Right hindlimb (tissue), 1 donor: ENCODE measurements around the gene SGTA.
"Not testable (repeated sequence)": the region's sequence is repeated elsewhere in the genome, so short reads cannot be mapped to it uniquely, and the experiment has no call there.

Experiments
- DNase-seq: peaks from one replicate; pipeline ENCODE4 v3.0.0-alpha.2; 2018

Gene SGTA, protein sequence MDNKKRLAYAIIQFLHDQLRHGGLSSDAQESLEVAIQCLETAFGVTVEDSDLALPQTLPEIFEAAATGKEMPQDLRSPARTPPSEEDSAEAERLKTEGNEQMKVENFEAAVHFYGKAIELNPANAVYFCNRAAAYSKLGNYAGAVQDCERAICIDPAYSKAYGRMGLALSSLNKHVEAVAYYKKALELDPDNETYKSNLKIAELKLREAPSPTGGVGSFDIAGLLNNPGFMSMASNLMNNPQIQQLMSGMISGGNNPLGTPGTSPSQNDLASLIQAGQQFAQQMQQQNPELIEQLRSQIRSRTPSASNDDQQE

GRCh38 chr19:2782936-2783780 is at the start of gene SGTA:
SGTA (minus strand) TSS chr19:2783273; CDS start chr19:2769068, 14,205 bp downstream.
- DNase-seq: peak; percentile 99

DNA sequence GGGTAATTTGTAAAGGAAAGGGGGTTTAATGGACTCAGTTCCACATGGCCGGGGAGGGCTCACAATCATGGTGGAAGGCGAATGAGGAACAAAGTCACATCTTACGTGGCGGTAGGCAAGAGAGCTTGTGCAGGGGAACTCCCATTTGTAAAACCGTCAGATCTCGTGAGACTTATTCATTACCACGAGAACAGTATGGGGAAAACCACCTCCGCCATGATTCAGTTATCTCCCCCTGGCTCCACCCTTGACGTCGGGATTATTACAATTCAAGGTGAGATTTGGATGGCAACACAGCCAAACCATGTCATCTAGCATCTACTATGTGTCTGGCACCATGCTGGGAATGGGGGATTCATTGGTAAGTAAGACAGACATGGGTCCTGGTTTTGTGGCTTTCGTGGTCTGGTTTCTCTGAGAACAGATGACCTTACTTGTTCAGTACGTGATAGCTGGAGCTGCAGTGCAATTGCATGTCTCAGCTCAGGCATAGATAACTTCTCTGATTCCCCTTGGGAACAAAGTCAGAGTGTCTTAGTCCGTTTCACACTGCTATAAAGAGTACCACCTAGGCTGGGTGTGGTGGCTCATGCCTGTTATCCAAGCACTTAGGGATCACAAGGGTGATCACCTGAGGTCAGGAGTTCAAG is 44.9 kb upstream of the SGTA start:
- DNase-seq: no peak

DNA sequence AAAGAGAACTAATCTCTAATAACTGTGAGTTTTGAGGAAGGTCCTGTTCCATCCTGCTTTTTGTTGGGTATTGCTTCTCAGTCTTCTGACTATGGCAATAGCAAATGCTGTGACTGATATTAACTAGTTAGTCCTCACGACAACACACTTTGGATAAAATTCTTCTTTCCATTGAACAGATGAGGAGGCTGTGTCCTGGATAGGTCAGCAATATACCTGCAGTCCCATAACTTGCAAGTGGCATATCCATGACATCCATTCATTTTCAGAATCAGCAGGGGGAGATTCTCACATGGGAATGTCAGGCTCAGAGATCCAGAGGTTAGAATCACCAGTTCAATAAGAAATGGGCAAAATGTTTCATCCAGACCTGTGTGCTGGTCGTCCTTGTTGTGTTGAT is 43.9 kb upstream of the SGTA start:
- DNase-seq: no peak

DNA sequence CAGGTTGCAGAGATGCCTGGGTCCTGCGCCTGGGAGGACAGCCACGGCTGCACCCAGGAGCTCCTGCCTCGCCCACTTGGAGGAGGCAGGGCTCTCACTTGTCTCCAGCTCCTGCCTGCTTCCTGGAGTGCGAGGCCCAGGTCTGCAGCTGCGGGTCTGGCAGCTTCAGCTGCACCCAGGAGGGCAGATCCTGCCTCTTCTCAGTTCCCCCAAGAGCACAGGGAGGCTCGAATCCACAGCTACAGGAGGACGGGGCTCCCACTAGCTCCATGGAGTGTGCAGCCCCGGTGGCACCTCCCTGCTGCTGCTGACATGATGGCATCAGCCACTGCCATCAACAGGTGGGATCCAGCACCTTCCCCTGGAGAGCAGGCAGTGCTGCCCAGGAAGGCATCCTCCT is 41.1 kb upstream of the SGTA start:
- DNase-seq: no peak

GRCh38 chr19:2823646-2824045 is 40.6 kb upstream of the SGTA start:
- no peak for DNase-seq

- DNase-seq: no peak
These were observed 39.8 kb upstream of the SGTA start for GRCh38 chr19:2822846-2823245.

- peak; percentile 43 for DNase-seq
These were observed 37.1 kb upstream of the SGTA start for GRCh38 chr19:2820112-2820702.

DNA sequence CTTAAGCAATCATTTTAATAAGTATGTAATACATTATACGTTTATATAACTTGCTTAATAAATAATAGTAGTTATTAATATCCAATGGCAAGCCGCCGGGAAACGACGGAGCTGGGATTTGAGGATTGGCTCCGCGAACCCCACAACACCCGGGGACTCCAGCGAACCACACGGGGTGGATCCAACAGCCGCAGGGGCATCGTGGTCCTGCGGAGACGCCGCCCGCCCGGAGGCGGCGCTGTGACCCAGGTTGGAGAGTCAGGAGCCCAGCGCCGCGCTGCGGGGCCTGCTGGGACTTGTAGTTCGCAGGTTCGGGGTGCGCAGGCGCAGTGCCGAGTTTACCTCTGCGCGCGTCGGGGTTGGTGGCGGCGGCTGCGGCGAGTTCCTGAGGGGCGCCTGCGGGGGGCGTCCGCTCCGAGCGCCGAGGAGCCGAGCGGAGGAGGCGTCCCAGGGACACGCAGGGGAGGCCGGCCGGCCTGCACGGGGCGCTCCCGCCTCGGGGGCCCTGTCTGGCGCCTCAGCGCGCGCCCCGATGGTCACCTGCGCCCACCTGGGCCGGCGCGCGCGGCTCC is 36.6 kb upstream of the SGTA start, which contains the start of gene ZNF554:
ZNF554 (plus strand) TSS at position 329 of the 572 bp plus-strand sequence; CDS start at position 533, 204 bp downstream.
- DNase-seq: peak; percentile 97

GRCh38 chr19:2817237-2817829 is 34.3 kb upstream of the SGTA start:
- DNase-seq: not testable (repeated sequence)

- no peak for DNase-seq
These were observed 33.6 kb upstream of the SGTA start for GRCh38 chr19:2816641-2817040.

DNA sequence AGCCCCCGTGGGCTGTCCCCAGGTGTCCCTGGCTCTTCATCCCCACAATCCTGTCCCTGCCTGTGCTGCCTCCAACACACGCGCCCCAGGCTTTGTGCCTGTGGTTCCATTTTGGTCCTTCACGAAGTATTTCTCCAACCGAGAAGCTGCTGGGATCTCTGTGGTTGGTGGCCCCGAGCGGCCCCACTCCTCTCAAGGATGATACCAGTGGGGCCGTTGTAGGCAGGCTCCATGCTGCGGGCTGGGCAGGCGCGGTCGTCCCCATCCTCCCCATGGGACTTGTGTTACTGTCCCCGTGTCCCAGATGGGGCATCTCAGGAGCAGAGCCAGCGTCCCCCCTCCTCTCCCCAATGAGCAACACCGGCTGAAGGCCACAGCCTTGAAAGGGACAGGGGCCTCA is 32.9 kb upstream of the SGTA start:
- DNase-seq: no peak

DNA sequence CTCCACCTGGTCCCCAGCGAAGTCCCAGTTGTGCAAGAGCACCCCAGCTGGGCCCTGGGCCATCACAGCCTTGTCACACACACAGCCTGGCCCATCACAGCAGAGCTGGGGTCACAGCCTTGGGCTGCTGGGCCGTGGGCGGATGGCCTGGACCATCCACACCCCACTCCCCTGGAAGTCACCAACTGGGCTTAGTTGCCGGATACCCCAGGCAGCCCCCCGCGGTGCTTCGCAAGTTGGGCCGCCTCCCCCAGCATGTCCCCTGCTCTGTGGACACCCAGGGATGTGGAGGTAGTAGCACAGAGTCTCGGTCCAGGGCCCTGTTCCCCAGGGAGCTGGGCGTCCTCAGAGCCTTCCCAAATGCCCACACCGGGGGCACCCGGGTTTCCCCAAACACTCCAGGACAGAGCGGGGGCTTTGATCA is 32.1 kb upstream of the SGTA start:
- no peak for DNase-seq

GRCh38 chr19:2814426-2814825 is 31.4 kb upstream of the SGTA start:
- no peak for DNase-seq

DNA sequence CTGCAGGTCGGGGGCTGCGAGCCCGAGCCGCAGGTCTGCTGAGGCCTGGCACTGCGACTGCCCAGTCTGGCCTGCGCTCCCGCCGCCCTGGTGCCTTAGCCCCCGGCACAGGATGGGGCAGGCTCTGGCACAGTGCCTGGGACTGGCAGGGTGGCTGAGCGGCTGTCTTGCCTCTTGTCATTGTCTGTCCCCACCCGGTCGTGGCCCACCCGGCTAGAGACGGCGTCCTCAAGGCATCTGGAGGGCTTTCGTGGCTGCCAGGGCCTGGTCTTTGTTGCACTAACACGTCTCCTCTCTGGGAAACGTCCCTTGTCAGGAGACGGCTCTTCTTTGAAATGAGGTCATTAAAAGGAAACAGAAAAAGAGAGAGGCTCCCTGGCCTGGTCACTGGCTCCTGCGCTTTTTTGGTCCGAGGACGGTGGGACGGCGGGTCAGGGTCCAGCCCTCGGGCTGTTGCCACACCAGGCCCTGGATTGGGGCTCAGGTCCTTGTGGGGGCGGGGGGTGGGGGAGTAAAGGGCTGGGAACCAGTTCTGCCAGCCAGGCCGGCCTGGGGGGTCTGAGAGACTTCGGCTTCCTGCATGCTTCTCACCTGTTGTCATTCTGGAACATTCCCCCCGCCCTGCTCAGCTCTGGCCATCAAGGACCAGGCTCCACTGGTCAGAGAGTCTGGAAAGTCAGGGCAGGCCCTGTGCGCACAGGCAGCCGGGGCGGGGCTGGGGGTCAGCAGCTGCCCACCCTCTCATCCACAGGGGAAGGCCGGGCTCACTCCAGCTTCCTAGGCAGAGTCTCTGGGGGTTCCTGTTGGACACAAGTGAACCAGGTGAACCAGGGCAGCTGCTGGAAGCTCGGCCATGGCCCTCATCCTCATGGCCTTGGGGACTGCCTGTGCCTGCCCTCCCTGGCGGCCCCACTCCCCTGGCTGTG is 30.4 kb upstream of the SGTA start:
- DNase-seq: no peak

GRCh38 chr19:2812414-2813234 is 29.6 kb upstream of the SGTA start:
- DNase-seq: no peak

GRCh38 chr19:2811735-2812413 is 28.8 kb upstream of the SGTA start:
- DNase-seq: no peak

GRCh38 chr19:2811221-2811722 is 28.2 kb upstream of the SGTA start:
- no peak for DNase-seq

DNA sequence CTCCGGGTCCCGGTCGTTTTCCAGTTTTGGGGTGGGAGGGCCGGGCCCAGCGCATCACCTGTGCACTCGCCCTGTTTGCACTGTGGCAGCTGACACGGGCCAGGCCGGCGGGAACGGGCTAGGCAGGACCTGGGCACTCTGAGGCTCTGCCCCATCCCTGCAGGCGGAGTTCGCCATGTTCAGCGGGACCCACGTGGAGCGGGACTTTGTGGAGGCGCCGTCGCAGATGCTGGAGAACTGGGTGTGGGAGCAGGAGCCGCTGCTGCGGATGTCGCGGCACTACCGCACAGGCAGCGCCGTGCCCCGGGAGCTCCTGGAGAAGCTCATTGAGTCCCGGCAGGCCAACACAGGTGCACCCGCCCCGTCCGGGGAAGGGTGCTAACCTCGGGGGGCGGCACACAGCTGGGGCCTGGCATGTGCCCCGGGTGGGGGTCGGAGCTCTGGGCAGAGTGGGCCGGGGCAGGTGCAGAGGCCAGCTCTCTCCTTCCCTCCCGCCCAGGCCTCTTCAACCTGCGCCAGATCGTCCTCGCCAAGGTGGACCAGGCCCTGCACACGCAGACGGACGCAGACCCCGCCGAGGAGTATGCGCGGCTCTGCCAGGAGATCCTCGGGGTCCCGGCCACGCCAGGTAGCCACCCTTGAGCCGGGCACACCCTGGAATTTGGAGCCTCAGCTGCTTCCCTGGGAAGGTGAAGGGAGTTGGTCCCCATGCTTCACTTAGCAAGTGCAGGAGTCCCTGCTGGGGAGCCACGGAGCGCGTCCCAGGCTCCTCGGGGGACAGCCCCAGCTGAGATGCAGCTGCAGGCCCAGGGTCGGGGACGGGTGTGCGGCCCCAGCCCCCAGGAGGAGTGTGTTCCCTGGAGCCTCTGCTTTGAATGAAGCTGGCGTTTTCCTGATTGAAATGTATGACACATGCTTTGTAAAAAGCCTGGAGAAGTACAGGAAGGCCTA is 27.3 kb upstream of the SGTA start:
- no peak for DNase-seq
